ENCODE measurements around the gene SERPINF2.
A peak's percentile ranks its signal among the peaks of the same experiment; 100 is the strongest.
"Not testable (repeated sequence)": the region's sequence is repeated elsewhere in the genome, so short reads cannot be mapped to it uniquely, and the experiment has no call there.

The SERPINF2 gene

DNA sequence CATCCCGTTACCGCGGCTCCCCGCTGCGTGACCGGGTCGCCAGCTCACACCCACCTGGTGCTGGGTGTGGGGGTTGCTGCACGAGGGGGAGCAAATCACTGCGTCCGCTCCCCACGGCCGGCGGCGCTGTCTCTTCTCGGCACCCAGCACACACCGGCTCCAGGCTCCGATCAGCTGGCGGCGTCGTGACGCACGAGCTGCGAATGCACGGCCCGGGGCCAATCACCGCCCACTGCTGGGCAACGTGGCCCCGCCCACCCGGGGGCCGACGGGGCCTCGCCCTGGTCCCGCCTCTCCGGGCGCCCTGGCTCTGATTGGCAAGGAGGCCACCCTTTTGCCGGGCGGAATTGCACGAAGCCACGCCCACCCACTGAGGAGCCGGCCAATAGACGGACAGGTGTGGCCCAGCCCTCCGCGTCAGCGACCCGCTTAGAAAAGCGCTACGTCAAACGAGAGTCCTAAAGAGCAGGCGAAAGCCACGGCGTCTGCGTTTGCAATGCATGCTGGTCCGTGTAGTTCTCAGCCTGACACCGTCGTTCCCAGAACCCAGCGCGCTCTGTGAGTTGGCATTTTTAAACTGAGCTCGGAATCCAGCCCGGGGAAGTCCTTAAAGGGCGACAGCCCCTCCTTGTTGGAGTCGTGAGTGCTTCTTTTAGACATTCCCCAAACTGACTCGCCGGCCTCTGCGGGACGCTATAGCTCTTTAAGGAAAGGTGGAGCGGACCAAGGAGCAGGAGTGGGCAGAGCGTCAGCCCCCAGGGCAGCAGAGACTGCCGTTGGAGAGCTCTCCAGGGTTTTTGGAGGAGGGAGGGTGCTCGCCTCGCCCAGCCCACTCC lies 26.4 kb upstream of the SERPINF2 start:
- DNase-seq (ENCODE audit: low read depth): peak; percentile 99

DNA sequence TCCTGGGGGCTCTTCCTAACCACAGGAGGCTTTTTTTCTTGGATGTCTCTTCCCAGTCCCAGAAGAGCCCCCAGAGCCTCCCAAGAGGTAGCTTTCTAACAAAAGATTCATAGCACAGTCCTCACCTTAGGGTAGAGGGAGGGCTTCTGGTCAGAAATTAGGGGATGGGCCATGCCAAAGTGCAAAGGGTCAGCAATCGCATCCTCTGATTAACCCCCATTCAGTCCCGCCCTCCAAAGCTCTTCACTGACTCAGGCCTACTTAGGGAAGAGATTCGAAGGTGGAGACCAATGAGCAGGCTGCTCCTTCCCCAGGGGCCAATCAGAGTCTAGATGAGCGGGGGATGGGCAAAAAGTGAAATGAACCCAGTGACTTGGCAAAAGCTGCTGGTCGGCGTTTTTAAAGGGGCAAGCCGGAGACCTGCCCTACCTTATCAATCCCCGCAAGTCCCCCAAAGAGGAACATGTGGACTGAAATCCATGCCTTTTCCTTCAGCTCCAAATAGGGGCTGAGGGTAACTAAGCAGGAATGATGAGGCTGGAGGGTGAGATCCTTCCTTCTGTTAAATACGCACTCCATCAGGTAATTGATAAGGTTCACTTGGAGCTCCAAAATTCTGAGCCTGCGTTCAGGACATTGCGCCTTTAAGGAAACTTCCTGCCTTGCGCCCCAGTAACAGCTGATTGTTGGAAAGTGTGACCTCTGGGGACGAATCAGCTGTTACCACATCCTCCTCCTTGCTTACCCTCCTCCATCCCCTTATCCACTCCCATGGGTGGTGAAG lies 25.6 kb upstream of the SERPINF2 start:
- peak; percentile 99 for DNase-seq (ENCODE audit: low read depth)

DNA sequence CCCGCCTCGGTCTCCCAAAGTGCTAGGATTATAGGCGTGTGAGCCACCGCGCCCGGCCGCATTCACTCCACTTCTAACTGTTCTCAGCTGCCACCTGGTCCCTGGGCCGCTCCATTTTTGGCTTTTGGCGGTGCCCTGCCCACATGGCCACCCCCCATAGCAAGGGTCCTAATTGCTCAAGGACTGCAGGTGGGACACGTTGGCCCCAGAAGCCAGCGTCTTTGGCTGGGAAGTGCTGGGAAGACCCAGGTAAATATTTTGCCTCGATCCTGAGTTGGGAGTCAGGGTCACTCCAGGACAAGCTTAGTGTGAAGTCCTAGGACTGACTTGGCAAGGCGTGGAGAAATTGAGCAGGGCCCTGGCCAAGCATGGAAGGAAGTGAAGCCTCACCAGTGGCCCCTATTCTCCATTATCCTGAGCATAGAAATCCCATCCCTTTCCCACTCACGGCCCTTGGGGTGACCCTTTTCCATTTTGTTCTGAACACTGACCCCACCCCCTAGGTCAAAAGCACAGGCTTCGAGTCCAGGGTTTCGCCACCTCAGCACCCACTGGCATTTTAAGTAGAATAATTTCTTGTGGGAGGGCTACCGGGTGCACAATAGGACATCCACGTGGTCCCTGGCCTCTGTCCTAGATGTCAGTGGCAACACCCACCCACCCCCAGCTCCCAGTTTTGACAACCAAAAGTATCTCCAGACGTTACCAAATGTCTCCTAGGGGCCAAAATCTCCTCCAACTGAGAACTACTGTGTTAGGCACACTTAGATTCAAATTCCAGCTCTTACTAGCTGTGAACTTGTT lies 24.1 kb upstream of the SERPINF2 start:
- no peak for DNase-seq (ENCODE audit: low read depth)

DNA sequence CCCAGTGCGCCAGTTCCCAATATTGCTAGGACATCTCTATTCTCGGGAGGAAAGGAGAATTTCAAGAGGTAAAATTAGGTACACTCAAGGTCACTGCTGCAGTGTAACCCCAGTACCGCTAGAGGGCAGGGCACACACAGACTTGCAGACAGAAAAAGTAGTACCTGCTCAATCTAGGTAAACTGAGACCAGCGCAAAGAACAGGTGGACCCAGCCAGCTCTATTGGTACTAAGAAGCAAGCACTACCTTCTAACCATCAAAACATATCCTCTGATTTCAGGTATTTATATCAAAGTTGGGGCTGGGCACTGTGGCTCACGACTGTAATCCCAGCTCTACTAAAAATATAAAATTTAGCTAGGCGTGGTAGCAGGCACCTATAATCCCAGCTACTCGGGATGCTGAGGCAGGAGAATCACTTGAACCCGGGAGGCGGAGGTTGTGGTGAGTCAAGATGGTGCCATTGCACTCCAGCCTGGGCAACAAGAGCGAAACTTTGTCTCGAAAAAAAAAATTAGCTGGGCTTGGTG lies 21.8 kb upstream of the SERPINF2 start:
- no peak for DNase-seq (ENCODE audit: low read depth)

DNA sequence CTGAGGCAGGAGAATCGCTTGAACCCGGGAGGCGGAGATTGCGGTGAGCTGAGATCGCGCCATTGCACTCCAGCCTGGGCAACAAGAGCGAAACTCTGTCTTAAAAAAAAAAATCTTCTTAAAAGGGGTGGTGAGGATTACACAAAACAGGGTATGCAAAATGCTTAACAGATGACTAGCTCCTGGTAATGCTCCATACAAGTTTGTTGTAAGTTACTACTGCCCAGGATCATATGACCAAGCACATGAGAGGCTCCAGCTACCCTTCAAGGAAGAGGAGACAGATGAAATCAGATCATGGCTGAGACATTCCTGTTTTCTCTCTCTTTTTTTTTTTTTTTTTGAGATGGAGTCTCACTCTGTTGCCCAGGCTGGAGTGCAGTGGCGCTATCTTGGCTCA lies 20.6 kb upstream of the SERPINF2 start:
- not testable (repeated sequence) for DNase-seq (ENCODE audit: low read depth)

DNA sequence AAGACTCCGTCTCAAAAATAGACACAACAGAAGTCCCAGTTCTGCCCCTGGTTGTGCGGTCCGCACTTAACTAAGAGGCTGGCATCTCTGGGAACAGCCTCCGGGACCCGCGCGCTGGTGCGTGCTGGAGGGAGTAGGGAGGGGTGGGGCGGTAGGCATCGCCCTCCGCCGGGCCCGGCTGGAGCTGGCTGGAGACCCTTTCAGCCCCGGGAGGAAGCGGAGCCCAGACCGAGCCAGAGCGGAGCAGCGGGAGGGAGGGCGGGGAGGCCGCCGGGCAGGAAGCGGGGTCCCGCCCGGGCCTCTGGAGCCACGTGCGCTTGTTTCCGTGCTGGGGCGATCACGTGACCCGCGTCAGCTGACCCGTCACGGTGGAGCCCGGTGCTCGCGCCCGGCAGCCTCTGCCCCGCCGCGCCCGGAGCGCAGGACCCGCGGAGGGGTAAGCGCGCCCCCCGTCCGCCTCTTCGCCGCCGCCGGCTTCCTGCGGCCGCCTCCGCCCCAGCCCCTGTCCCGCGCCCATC lies 18.3 kb upstream of the SERPINF2 start, which contains the start of gene WDR81:
WDR81 (plus strand) TSS at position 354 of the 518 bp plus-strand sequence. CDS start 256 bp downstream, outside the sequence.
- DNase-seq (ENCODE audit: low read depth): no peak

DNA sequence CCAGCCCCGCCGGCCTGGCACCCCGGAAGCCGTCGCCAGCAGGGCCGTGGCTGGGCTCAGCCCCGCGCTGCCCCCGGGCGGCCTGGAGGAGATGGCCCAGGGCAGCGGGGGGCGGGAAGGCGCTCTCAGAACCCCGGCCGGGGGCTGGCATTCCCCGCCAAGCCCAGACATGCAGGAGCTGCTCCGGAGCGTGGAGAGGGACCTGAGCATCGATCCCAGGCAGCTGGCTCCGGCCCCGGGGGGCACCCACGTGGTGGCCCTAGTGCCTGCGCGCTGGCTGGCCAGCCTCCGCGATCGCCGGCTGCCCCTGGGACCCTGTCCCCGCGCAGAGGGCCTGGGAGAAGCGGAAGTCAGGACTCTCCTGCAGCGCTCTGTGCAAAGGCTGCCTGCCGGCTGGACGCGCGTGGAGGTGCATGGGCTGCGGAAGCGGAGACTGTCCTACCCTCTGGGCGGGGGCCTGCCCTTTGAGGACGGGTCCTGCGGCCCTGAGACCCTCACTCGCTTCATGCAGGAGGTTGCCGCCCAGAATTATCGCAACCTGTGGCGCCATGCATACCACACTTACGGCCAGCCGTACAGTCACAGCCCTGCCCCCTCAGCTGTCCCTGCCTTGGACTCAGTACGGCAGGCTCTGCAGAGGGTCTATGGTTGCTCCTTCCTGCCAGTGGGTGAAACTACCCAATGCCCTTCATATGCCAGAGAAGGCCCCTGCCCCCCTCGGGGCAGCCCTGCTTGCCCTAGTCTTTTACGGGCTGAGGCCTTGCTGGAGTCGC lies 17.6 kb upstream of the SERPINF2 start:
- no peak for DNase-seq (ENCODE audit: low read depth)

DNA sequence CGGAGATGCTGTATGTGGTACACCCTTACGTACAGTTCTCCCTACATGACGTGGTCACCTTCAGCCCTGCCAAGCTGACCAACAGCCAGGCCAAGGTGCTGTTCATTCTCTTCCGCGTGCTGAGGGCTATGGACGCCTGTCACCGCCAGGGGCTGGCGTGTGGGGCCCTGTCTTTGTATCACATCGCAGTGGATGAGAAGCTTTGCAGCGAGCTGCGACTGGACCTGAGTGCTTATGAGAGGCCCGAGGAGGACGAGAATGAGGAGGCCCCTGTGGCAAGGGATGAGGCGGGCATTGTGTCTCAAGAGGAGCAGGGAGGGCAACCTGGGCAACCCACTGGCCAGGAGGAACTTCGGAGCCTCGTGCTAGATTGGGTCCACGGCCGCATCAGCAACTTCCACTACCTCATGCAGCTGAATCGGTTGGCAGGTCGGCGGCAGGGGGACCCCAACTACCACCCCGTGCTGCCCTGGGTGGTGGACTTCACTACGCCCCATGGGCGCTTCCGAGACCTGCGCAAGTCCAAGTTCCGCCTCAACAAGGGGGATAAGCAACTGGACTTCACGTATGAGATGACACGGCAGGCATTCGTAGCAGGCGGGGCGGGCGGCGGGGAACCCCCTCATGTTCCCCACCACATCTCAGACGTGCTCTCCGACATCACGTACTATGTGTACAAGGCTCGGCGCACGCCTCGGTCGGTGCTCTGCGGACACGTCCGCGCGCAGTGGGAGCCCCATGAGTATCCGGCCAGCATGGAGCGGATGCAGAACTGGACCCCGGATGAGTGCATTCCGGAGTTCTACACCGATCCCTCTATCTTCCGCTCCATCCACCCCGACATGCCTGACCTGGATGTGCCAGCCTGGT lies 16.8 kb upstream of the SERPINF2 start:
- DNase-seq (ENCODE audit: low read depth): no peak

DNA sequence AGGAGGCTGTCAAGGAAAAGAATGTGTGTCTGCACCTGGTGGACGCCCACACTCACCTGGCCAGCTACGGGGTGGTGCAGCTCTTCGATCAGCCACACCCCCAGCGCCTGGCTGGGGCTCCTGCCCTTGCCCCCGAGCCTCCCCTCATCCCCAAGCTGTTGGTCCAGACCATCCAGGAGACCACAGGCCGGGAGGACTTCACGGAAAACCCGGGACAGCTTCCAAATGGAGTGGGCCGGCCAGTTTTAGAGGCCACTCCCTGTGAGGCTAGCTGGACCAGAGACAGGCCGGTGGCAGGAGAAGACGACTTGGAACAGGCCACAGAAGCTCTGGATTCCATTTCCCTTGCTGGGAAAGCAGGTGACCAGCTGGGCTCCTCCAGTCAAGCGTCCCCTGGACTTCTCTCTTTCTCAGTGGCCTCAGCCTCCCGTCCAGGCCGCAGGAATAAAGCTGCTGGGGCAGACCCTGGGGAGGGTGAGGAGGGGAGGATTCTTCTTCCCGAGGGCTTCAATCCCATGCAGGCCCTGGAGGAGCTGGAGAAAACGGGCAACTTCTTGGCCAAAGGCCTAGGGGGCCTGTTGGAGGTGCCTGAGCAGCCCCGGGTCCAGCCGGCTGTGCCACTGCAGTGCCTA lies 15.9 kb upstream of the SERPINF2 start:
- no peak for DNase-seq (ENCODE audit: low read depth)

DNA sequence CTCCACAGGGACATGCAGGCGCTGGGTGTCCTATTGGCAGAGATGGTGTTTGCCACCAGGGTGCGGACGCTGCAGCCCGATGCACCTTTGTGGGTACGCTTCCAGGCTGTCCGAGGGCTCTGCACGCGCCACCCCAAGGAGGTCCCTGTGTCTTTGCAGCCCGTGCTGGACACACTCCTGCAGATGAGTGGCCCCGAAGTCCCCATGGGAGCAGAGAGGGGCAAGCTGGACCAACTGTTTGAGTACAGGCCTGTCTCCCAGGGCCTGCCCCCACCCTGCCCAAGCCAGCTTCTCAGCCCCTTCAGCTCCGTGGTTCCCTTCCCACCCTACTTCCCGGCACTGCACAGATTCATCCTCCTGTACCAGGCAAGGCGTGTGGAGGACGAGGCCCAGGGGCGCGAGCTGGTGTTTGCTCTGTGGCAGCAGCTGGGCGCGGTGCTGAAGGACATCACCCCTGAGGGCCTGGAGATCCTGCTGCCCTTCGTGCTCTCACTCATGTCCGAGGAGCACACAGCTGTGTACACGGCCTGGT lies 15.3 kb upstream of the SERPINF2 start:
- DNase-seq (ENCODE audit: low read depth): no peak

DNA sequence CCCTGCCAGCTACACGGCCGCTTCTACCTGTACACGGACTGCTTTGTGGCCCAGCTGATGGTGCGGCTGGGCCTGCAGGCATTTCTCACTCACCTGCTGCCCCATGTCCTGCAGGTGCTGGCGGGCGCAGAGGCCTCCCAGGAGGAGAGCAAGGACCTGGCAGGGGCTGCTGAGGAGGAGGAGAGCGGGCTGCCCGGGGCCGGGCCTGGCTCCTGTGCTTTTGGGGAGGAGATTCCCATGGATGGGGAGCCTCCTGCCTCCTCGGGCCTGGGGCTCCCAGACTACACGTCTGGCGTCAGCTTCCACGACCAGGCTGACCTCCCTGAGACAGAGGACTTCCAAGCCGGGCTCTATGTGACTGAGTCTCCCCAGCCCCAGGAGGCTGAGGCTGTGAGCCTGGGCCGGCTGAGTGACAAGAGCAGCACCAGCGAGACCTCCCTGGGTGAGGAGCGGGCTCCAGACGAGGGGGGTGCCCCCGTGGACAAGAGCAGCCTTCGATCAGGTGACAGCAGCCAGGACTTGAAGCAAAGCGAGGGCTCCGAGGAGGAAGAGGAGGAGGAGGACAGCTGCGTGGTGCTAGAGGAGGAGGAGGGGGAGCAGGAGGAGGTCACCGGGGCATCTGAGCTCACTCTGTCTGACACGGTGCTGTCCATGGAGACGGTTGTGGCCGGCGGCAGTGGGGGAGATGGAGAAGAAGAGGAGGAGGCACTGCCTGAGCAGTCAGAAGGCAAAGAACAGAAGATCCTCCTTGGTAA lies 14.6 kb upstream of the SERPINF2 start:
- no peak for DNase-seq (ENCODE audit: low read depth)

DNA sequence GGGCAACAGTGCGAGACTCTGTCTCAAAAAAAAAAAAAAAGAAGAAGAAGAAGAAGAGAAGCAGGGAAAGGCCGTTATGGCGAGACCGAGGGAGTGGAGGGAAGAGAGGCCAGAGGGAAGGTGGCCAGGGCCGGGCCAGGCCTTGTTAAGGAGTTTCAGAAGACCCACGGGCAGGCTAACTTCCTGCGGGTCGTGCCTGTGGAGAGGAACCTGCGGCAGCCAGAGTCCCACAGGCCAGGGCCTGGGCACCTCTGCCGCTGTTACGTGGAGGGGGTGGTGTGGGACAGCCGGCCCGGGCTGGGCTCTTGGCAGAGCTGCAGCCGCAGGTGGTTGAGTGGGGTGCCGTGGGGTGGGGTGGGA lies 12.7 kb upstream of the SERPINF2 start:
- no peak for DNase-seq (ENCODE audit: low read depth)

DNA sequence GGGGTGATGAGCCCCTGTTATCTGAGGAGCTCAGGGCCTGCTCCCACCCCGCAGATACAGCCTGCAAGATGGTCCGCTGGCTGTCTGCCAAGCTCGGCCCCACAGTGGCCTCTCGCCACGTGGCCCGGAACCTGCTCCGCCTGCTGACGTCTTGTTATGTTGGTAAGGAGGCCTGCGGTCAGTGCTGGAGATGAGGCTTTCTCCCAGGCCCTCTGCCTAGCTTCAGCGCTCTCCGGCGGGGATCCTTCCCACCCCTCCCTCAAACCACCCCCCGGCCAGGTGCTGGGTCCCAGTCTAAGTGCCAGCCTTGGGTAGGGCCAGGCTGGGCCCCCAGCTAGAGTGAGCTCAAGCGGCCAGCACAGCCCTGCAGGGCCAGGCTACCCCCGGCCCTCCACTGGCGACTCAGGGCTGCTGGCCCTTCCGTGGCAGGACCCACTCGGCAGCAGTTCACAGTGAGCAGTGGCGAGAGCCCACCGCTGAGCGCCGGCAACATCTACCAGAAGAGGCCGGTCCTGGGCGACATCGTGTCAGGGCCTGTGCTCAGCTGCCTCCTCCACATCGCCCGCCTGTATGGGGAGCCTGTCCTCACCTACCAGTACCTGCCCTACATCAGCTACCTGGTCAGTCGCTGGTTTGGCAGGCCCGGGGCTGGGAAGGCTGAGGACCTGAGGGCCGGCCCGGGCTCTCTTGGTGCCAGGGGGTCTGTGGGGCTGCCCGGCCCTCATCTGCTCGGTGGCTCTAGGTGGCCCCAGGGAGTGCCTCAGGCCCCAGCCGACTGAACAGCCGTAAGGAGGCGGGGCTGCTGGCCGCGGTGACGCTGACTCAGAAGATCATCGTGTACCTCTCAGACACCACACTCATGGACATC lies 12.1 kb upstream of the SERPINF2 start:
- DNase-seq (ENCODE audit: low read depth): no peak

DNA sequence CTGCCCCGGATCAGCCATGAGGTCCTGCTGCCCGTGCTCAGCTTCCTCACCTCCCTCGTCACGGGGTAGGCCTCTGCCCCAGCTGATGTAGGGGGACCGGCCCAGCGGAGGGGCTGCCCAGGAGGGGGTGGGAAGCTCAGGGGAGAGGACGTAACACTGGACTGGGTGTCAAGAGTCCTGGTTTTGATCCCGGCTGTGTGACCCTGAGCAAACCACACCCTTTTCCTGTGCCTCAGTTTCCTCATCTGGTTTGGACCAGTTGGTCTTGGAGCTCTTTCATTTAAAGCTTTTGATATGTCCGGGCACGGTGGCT lies 11.5 kb upstream of the SERPINF2 start:
- DNase-seq (ENCODE audit: low read depth): no peak

DNA sequence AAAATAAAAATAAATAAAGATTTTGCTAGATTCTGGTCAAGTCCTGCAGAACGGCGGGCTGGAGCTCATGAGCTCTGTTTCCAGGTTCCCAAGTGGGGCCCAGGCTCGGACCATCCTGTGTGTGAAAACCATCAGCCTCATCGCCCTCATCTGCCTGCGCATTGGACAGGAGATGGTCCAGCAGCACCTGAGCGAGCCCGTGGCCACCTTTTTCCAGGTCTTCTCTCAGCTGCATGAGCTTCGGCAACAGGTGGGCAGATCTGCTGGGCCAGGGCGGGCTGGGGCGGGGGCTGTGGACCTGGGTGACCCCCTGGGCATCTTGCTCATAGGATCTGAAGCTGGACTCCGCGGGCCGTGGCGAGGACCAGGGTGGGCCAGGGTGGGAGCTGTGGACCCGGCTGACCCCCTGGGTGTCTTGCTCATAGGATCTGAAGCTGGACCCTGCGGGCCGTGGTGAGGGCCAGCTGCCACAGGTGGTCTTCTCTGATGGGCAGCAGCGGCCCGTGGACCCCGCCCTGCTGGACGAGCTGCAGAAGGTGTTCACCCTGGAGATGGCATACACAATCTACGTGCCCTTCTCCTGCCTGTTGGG lies 10.3 kb upstream of the SERPINF2 start:
- DNase-seq (ENCODE audit: low read depth): no peak

DNA sequence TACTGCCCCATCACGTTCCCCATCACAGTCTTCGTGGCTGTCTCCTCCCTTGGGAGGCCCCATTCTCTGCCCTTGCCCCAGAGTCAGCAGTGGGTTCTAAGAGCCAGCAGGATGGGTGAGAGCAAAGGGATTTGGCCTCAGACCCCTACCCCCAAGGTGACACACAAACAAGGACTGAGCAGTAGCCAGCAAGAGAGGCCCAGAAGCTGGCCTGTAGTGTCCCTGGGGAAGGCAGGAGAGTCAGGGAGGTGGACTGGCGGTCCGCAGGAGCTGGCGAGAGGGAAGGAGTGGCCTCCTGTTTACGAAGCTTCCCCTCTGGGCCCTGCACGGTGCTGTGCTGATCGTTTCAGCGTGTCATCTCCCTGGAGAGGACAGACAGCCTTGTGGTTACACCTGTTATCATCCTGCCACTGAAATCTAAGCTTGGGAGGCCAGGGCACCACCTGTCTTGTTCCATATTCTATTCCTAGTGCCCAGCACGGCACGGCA lies 9.8 kb upstream of the SERPINF2 start:
- no peak for DNase-seq (ENCODE audit: low read depth)

DNA sequence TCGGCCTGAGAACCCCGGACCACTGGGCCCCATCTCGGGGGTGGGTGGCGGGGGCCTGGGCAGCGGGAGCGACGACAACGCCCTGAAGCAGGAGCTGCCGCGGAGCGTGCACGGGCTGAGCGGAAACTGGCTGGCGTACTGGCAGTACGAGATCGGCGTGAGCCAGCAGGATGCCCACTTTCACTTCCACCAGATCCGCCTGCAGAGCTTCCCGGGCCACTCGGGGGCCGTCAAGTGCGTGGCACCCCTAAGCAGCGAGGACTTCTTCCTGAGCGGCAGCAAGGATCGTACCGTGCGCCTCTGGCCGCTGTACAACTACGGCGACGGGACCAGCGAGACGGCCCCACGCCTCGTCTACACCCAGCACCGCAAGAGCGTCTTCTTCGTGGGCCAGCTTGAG lies 8.9 kb upstream of the SERPINF2 start:
- DNase-seq (ENCODE audit: low read depth): no peak
